SK-MEL-5 (cell line): ENCODE measurements around the gene TMEM183A. TPM values are rescaled to one million over a fixed set of nuclear protein-coding genes. Genes with fewer than 3 reads are reported as not detected.

ENCODE experiments used
- DNase-seq: peaks from one replicate; pipeline ENCODE4 v3.0.0-alpha.2; 2016; ENCODE audit warnings: low read depth, low spot score
- in situ Hi-C: cut with HindIII; loops from 2 replicates; pipeline ENCODE4 v1.10.0; 2016; ENCODE audit warnings: low sequenced_read_pairs, high pct_unique_total_duplicates, low pct_unique_long_range_greater_than_20kb
- polyA plus RNA-seq, 2 experiments: library from polyadenylated mRNA; depleted of rRNA; stranded (reverse); fragments of >200 nt; gene quantifications; 2 replicates each; pipeline ENCODE4 v1.2.3, GENCODE V29; 2015
- total RNA-seq: library from RNA; depleted of rRNA; stranded (reverse); fragments of >200 nt; shearing (Covaris generic); gene quantifications from 2 replicates; pipeline ENCODE4 v1.2.3, GENCODE V29; 2014; rRNA removed

Gene TMEM183A
- 64.8 and 78.1 TPM in 2 replicates for total RNA-seq
- polyA plus RNA-seq (2015; cell fraction: cytosol; rRNA removed), result 51.4 and 55.3 TPM in 2 replicates
- polyA plus RNA-seq (2015; cell fraction: nucleus; rRNA removed), result 206 and 207 TPM in 2 replicates

- in situ Hi-C loops, result no loop called here
- DNase-seq, result peak; percentile 98
Measured at GRCh38 chr1:203006948-203007871, at the start of gene TMEM183A. TMEM183A (plus strand) TSS chr1:203007374; CDS start chr1:203007466, 92 bp downstream.

GRCh38 chr1:202957733-202958543, 49.2 kb upstream of the TMEM183A start, which contains the start of gene ADIPOR1:
ADIPOR1 (minus strand) TSS chr1:202958312; CDS start chr1:202951070, 7,242 bp downstream.
- DNase-seq, result peak; percentile 85
- in situ Hi-C loops, result loop anchor here (25.0 kb wide), 1 partner anchor 221 kb away; no protein-coding TSS in a partner anchor

- no peak for DNase-seq
- in situ Hi-C loops, result loop anchor here (25.0 kb wide), 1 partner anchor 221 kb away; no protein-coding TSS in a partner anchor
Measured at GRCh38 chr1:202958544-202959275, 48.5 kb upstream of the TMEM183A start.

- DNase-seq, result no peak
- in situ Hi-C loops, result loop anchor here (25.0 kb wide), 1 partner anchor 222 kb away; no protein-coding TSS in a partner anchor
Measured at GRCh38 chr1:202959276-202959620, 47.9 kb upstream of the TMEM183A start.

GRCh38 chr1:202961220-202961880, 45.8 kb upstream of the TMEM183A start:
- in situ Hi-C loops, result loop anchor here (25.0 kb wide), 1 partner anchor 224 kb away; no protein-coding TSS in a partner anchor
- DNase-seq, result no peak

- in situ Hi-C loops, result loop anchor here (25.0 kb wide), 1 partner anchor 228 kb away; no protein-coding TSS in a partner anchor
- no peak for DNase-seq
Measured at GRCh38 chr1:202964791-202965410, 42.3 kb upstream of the TMEM183A start.

- in situ Hi-C loops, result loop anchor here (25.0 kb wide), 1 partner anchor 228 kb away; no protein-coding TSS in a partner anchor
- no peak for DNase-seq
Measured at GRCh38 chr1:202965422-202965821, 41.8 kb upstream of the TMEM183A start.

- in situ Hi-C loops, result loop anchor here (25.0 kb wide), 1 partner anchor 229 kb away; no protein-coding TSS in a partner anchor
- DNase-seq, result no peak
Measured at GRCh38 chr1:202966006-202966898, 40.9 kb upstream of the TMEM183A start.

- no peak for DNase-seq
- in situ Hi-C loops, result loop anchor here (25.0 kb wide), 1 partner anchor 230 kb away; no protein-coding TSS in a partner anchor
Measured at GRCh38 chr1:202967684-202968281, 39.4 kb upstream of the TMEM183A start.

- DNase-seq, result no peak
- in situ Hi-C loops, result loop anchor here (25.0 kb wide), 1 partner anchor 231 kb away; no protein-coding TSS in a partner anchor
Measured at GRCh38 chr1:202968351-202968750, 38.8 kb upstream of the TMEM183A start.

- peak; percentile 86 for DNase-seq
- in situ Hi-C loops, result loop anchor here (25.0 kb wide), 1 partner anchor 232 kb away; no protein-coding TSS in a partner anchor
Measured at GRCh38 chr1:202968895-202969295, 38.3 kb upstream of the TMEM183A start.

GRCh38 chr1:202972046-202972445, 35.1 kb upstream of the TMEM183A start:
- no peak for DNase-seq
- in situ Hi-C loops, result loop anchor here (25.0 kb wide), 1 partner anchor 235 kb away; no protein-coding TSS in a partner anchor

GRCh38 chr1:202974856-202975255, 32.3 kb upstream of the TMEM183A start:
- in situ Hi-C loops, result loop anchor here (25.0 kb wide), 1 partner anchor 238 kb away; no protein-coding TSS in a partner anchor
- DNase-seq, result no peak

- in situ Hi-C loops, result no loop called here
- DNase-seq, result no peak
Measured at GRCh38 chr1:202976633-202977032, 30.5 kb upstream of the TMEM183A start.

- no peak for DNase-seq
- in situ Hi-C loops, result no loop called here
Measured at GRCh38 chr1:202979459-202979858, 27.7 kb upstream of the TMEM183A start.
